Neural progenitor cell (in vitro differentiated cells): ENCODE data around the gene RAET1G.

Source experiments
- EZH2 ChIP-seq: fragments of 200-600 bp; sonication (generic); IDR thresholded peaks from 2 replicates; pipeline ENCODE4 v1.6.1; 2017; ENCODE audit warnings: antibody characterized with exemption, mild to moderate bottlenecking, moderate library complexity
- EZH2phosphoT487 ChIP-seq: fragments of 200-600 bp; sonication (generic); IDR thresholded peaks from 2 replicates; pipeline ENCODE4 v1.6.1; 2017; ENCODE audit warnings: antibody characterized with exemption
- TF ChIP-seq, protein P1 (sequence below): fragments of 200-600 bp; sonication (generic); IDR thresholded peaks from 2 replicates; pipeline ENCODE4 v1.5.1; 2017; ENCODE audit warnings: antibody characterized with exemption, mild to moderate bottlenecking

DNA sequence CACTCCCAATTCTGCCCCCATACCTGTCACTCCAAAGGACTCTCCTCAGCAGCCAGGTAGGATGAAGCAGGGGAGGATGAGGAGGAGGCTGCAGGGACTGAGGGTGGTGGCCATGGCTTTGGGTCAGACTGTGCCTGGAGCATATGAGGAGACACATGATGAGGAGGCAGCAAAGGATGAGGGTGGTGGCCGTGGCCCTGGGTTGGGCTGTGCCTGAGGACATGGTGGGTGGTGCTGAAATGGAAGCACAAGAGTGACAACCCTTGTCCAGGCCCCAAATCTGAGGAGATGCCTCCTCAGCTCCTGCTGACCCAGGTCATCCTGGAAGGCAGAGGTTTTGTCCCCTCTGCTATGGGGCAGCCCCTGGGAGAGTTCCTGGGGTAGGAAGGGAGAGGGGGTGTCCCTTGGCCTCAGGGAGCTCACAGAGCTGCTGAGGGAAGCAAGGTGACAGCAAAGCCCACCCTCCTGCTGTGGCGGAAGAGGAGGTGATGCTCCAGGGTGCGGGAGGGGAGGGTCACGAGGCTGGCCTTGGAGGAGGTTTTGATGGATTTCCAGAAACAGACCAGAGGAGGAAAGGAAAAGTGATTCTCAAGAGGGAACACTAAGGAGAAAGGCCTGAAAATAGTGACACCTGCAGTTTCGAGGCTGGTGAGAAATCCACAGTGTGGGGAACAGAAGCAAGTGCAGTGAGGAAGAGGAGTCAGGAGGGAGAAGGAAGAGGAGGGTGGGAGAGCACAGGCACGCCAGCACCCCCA lies 4.6 kb downstream of the RAET1G start:
- TF ChIP-seq, protein P1, sequence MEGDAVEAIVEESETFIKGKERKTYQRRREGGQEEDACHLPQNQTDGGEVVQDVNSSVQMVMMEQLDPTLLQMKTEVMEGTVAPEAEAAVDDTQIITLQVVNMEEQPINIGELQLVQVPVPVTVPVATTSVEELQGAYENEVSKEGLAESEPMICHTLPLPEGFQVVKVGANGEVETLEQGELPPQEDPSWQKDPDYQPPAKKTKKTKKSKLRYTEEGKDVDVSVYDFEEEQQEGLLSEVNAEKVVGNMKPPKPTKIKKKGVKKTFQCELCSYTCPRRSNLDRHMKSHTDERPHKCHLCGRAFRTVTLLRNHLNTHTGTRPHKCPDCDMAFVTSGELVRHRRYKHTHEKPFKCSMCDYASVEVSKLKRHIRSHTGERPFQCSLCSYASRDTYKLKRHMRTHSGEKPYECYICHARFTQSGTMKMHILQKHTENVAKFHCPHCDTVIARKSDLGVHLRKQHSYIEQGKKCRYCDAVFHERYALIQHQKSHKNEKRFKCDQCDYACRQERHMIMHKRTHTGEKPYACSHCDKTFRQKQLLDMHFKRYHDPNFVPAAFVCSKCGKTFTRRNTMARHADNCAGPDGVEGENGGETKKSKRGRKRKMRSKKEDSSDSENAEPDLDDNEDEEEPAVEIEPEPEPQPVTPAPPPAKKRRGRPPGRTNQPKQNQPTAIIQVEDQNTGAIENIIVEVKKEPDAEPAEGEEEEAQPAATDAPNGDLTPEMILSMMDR, result no peak
- TF ChIP-seq EZH2 (no peak), EZH2phosphoT487 (no peak)
